Caco-2 (cell line): ENCODE results near the gene ZIC4. TPM values are rescaled to one million over a fixed set of nuclear protein-coding genes. Genes with fewer than 3 reads are reported as not detected.

Experiments
- BruUV-seq: library from RNA; stranded (reverse); fragments of 400-500 nt; replicated peaks from 2 replicates; lab custom pipeline; 2021; lab: Mats Ljungman, UMichigan
- CTCF ChIA-PET: fragments of 300-600 bp; sonication (Branson Sonifier 250); formaldehyde crosslinking; loops from one replicate; lab custom pipeline; 2022; ENCODE audit warnings: antibody characterized with exemption; lab: Charles Lee
- POLR2A ChIA-PET: fragments of 300-600 bp; sonication (Branson Sonifier 250); formaldehyde crosslinking; loops from one replicate; lab custom pipeline; 2022; ENCODE audit warnings: antibody characterized with exemption; lab: Charles Lee
- DNase-seq, 2 experiments: peaks; one replicate each; pipeline versions ENCODE4 v3.0.0 to v3.0.0-alpha.2; 2020 to 2022
- H3K27me3 ChIP-seq: replicated peaks from 2 replicates; pipeline ENCODE4 v1.6.0; 2011; ENCODE audit warnings: low read length; ENCODE audit not compliant: control insufficient read depth, insufficient read depth
- H3K36me3 ChIP-seq: 2 replicates; pipeline ENCODE4 v1.5.1; 2011; ENCODE audit warnings: low read length; ENCODE audit not compliant: control insufficient read depth, insufficient read depth
- H3K4me1 ChIP-seq: fragments of 250-450 bp; sonication (Bioruptor Pico); 2 replicates; pipeline ENCODE4 v1.5.1; 2020; ENCODE audit warnings: mild to moderate bottlenecking
- H3K4me3 ChIP-seq: 2 replicates; pipeline ENCODE4 v1.5.1; 2011; ENCODE audit warnings: low read depth, mild to moderate bottlenecking, control low read depth, low read length
- H3K9me3 ChIP-seq: fragments of 250-450 bp; sonication (Bioruptor Pico); 2 replicates; pipeline ENCODE4 v1.5.1; 2020; ENCODE audit warnings: mild to moderate bottlenecking, moderate library complexity
- H3K27ac Mint-ChIP-seq: one replicate; pipeline ENCODE4 v1.8.0; 2022; ENCODE audit warnings: mixed read lengths; ENCODE audit not compliant: unreplicated experiment
- H3K27me3 Mint-ChIP-seq: one replicate; pipeline ENCODE4 v1.8.0; 2022; ENCODE audit warnings: mixed read lengths; ENCODE audit not compliant: insufficient read depth, unreplicated experiment
- H3K36me3 Mint-ChIP-seq: one replicate; pipeline ENCODE4 v1.8.0; 2022; ENCODE audit warnings: mild to moderate bottlenecking, mixed read lengths; ENCODE audit not compliant: insufficient read depth, unreplicated experiment
- H3K4me1 Mint-ChIP-seq: one replicate; pipeline ENCODE4 v1.8.0; 2022; ENCODE audit warnings: low read depth, mixed read lengths; ENCODE audit not compliant: unreplicated experiment
- H3K4me3 Mint-ChIP-seq: one replicate; pipeline ENCODE4 v1.8.0; 2022; ENCODE audit warnings: mild to moderate bottlenecking, moderate library complexity, mixed read lengths; ENCODE audit not compliant: unreplicated experiment
- H3K9me3 Mint-ChIP-seq: one replicate; pipeline ENCODE4 v1.8.0; 2022; ENCODE audit warnings: mixed read lengths; ENCODE audit not compliant: unreplicated experiment
- intact Hi-C: fragments of 100-400 bp; cut with micrococcal nuclease; formaldehyde crosslinking; loops from one replicate; pipeline ENCODE4 v1.10.0; 2022; ENCODE audit not compliant: unreplicated experiment
- total RNA-seq: library from RNA; stranded (reverse); gene quantifications from 2 replicates; pipeline ENCODE4 v1.2.3, GENCODE V29; 2022
- TF ChIP-seq, protein P1 (sequence below), 2 experiments: fragments of 200-600 bp in 1 of 2; IDR thresholded peaks; 1 replicate in 1 of 2; 2 replicates in 1 of 2; pipeline versions ENCODE4 v1.5.1 to v1.8.0; 2011 to 2022; ENCODE audit warnings: antibody characterized with exemption in 1 of 2, control low read depth in 1 of 2, inconsistent platforms in 1 of 2, low read depth in 1 of 2, low read length in 1 of 2, mild to moderate bottlenecking in 1 of 2, moderate library complexity in 1 of 2; ENCODE audit not compliant: insufficient read depth in 1 of 2, severe bottlenecking in 1 of 2, unreplicated experiment in 1 of 2

Gene ZIC4
- total RNA-seq, 1 experiment from 2014 or later, result not detected

DNA sequence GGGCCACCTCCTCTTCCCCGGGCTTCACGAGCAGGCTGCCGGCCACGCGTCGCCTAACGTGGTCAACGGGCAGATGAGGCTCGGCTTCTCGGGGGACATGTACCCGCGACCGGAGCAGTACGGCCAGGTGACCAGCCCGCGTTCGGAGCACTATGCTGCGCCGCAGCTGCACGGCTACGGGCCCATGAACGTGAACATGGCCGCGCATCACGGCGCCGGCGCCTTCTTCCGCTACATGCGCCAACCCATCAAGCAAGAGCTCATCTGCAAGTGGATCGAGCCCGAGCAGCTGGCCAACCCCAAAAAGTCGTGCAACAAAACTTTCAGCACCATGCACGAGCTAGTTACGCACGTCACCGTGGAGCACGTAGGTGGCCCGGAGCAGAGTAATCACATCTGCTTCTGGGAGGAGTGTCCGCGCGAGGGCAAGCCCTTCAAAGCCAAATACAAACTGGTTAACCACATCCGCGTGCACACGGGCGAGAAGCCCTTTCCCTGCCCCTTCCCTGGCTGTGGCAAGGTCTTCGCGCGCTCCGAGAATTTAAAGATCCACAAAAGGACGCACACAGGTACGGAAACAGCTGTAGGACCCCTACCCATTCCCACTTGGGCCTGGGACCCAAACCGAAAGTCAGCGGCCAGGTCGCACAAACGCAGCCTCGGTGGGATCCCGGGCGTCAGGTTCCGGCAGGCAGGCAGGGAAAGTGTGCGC, 4.3 kb upstream of the ZIC4 start:
- Mint-ChIP-seq H3K4me3 (no peak overlapping the region), H3K36me3 (peaks cover 6% of the 10 kb centered on the region), H3K27ac (no peak overlapping the region), H3K4me1 (peaks cover 7% of the 10 kb centered on the region), H3K27me3 (peaks cover 5% of the 10 kb centered on the region), H3K9me3 (peaks cover 9% of the 10 kb centered on the region)
- Histone ChIP-seq H3K27me3 (no peaks in the 10 kb centered on the region), H3K9me3 (no peaks in the 10 kb centered on the region), H3K36me3 (no peaks in the 10 kb centered on the region), H3K4me1 (no peaks in the 10 kb centered on the region), H3K4me3 (no peak overlapping the region)
- BruUV-seq, result no TSS peak
- TF ChIP-seq, protein P1, sequence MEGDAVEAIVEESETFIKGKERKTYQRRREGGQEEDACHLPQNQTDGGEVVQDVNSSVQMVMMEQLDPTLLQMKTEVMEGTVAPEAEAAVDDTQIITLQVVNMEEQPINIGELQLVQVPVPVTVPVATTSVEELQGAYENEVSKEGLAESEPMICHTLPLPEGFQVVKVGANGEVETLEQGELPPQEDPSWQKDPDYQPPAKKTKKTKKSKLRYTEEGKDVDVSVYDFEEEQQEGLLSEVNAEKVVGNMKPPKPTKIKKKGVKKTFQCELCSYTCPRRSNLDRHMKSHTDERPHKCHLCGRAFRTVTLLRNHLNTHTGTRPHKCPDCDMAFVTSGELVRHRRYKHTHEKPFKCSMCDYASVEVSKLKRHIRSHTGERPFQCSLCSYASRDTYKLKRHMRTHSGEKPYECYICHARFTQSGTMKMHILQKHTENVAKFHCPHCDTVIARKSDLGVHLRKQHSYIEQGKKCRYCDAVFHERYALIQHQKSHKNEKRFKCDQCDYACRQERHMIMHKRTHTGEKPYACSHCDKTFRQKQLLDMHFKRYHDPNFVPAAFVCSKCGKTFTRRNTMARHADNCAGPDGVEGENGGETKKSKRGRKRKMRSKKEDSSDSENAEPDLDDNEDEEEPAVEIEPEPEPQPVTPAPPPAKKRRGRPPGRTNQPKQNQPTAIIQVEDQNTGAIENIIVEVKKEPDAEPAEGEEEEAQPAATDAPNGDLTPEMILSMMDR (IDR thresholded peaks at IDR 0.05; ENCODE audit: insufficient read depth in 1 of 2, low read depth in 1 of 2, low read length in 1 of 2, severe bottlenecking in 1 of 2, unreplicated experiment in 1 of 2), result no peak
- ChIA-PET CTCF (no interaction called here), POLR2A (no interaction called here)
- no peak for DNase-seq
- intact Hi-C loops, result no loop called here

DNA sequence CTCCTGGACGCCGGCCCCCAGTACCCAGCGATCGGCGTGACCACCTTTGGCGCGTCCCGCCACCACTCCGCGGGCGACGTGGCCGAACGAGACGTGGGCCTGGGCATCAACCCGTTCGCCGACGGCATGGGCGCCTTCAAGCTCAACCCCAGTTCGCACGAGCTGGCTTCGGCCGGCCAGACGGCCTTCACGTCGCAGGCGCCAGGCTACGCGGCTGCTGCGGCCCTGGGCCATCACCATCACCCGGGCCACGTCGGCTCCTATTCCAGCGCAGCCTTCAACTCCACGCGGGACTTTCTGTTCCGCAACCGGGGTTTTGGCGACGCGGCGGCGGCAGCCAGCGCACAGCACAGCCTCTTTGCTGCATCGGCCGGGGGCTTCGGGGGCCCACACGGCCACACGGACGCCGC, 3.8 kb upstream of the ZIC4 start:
- BruUV-seq, result no TSS peak
- H3K4me1 ChIP-seq, result no peaks in the 10 kb centered on the region
- Mint-ChIP-seq H3K4me3 (no peak overlapping the region), H3K36me3 (peaks cover 6% of the 10 kb centered on the region), H3K27ac (no peak overlapping the region), H3K9me3 (peaks cover 9% of the 10 kb centered on the region), H3K27me3 (peaks cover 5% of the 10 kb centered on the region), H3K4me1 (peaks cover 7% of the 10 kb centered on the region)
- no peak for DNase-seq
- POLR2A ChIA-PET, result no interaction called here
- TF ChIP-seq, protein P1 (IDR thresholded peaks at IDR 0.05; ENCODE audit: insufficient read depth in 1 of 2, low read depth in 1 of 2, low read length in 1 of 2, severe bottlenecking in 1 of 2, unreplicated experiment in 1 of 2), result no peak
- CTCF ChIA-PET, result no interaction called here
- no peaks in the 10 kb centered on the region for H3K9me3 ChIP-seq
- H3K27me3 ChIP-seq, result no peaks in the 10 kb centered on the region
- no peaks in the 10 kb centered on the region for H3K36me3 ChIP-seq
- intact Hi-C loops, result no loop called here
- H3K4me3 ChIP-seq, result no peak overlapping the region

DNA sequence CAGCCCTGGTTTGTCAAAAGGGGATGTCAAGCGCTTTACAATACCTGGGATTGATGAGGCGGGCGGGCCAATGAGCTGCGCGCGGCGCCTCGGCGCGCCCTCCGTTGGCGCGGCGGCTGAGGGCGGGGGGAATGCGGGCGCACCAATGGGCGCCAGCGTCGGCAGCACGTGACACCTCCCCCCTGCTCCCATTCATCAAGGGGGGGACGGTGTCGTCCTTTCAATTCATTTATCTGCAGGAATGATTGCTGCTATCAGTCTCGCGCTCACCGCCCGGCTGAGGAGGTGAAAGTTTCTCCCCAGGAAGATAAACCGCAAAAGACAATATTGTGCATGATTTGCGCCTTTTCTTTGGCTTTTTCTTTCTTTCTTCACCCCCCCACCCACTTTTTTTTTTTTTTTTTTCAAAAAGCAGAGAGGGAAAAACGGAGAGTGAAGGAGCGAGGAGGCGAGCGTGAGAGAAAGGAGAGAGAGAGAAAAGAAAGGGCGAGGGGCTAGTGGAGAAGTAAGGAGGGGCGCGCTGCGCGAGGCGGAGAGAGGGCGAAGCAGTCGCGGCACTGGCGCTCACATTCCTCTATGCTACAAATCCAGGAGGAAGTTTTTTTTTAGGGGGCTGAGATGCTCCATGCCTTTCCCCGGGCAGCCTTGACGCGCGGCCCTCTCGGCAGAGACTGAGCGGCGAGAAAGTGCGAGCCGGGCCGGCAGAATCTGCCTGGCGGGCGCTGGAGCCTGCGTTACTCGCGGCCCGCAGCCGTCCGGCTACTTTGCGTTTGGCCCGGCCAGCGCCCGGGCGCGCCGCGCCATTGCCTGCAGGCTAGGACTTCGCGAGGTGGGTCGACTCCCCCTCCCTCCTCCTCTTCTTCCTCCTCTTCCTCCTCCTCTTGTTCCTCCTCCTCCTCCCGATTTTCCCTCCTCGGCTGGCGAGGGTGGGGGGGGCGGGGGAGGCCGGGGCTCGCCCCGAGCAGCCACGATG, 3.1 kb upstream of the ZIC4 start, which contains the start of gene ZIC1:
TSS of gene ZIC1 (plus strand) at position 223 of the 973 bp plus-strand sequence. CDS start at position 971, 748 bp downstream.
- no peak within 1 kb of the TSS for H3K27ac Mint-ChIP-seq
- Histone ChIP-seq H3K36me3 (no peaks in the 10 kb centered on the region), H3K9me3 (no peaks in the 10 kb centered on the region), H3K4me3 (no peak within 1 kb of the TSS), H3K4me1 (no peaks in the 10 kb centered on the region), H3K27me3 (no peaks in the 10 kb centered on the region)
- ChIA-PET POLR2A (no interaction called here), CTCF (no interaction called here)
- intact Hi-C loops, result no loop called here
- peaks cover 5% of the 10 kb centered on the region for H3K27me3 Mint-ChIP-seq
- peaks cover 6% of the 10 kb centered on the region for H3K36me3 Mint-ChIP-seq
- peak within 1 kb of the TSS; percentile 61 for H3K4me3 Mint-ChIP-seq
- H3K9me3 Mint-ChIP-seq, result peaks cover 9% of the 10 kb centered on the region
- no TSS peak for BruUV-seq
- H3K4me1 Mint-ChIP-seq, result peaks cover 7% of the 10 kb centered on the region
- TF ChIP-seq, protein P1 (IDR thresholded peaks at IDR 0.05; ENCODE audit: insufficient read depth in 1 of 2, low read depth in 1 of 2, low read length in 1 of 2, severe bottlenecking in 1 of 2, unreplicated experiment in 1 of 2), result no peak
- no peak for DNase-seq
